HepG2 (cell line): ENCODE measurements around the gene SLC19A1. TPM values are rescaled to one million over a fixed set of nuclear protein-coding genes. Genes with fewer than 3 reads are reported as not detected.

Source experiments
- ATF1 ChIP-seq: IDR thresholded peaks from 2 replicates; pipeline ENCODE4 v1.6.1; 2016; ENCODE audit warnings: mild to moderate bottlenecking, control low read depth
- ATRX ChIP-seq: sonication (generic); formaldehyde crosslinking; IDR thresholded peaks from 2 replicates; pipeline ENCODE4 v1.4.0; 2020; ENCODE audit warnings: missing genetic modification reagents, borderline replicate concordance
- CREB1 ChIP-seq, 2 experiments: fragments of 450-650 bp in 1 of 2; IDR thresholded peaks; 2 replicates each; pipeline ENCODE4 v1.6.1; 2016 to 2017; ENCODE audit warnings: control low read depth in 1 of 2, mild to moderate bottlenecking in 1 of 2, missing compliant biosample characterization in 1 of 2, missing genetic modification characterization in 1 of 2
- ELF4 ChIP-seq: sonication (generic); formaldehyde crosslinking; IDR thresholded peaks from 2 replicates; pipeline ENCODE4 v1.5.0; 2020; ENCODE audit warnings: missing genetic modification reagents, mild to moderate bottlenecking, moderate library complexity, borderline replicate concordance
- FLYWCH1 ChIP-seq: sonication (generic); formaldehyde crosslinking; IDR thresholded peaks from 2 replicates; pipeline ENCODE4 v1.8.1; 2023; ENCODE audit warnings: mild to moderate bottlenecking, missing genetic modification reagents
- FOXK1 ChIP-seq: sonication (generic); formaldehyde crosslinking; IDR thresholded peaks from 2 replicates; pipeline ENCODE4 v1.4.0; 2020; ENCODE audit warnings: low read depth, missing genetic modification reagents, borderline replicate concordance
- HNF4G ChIP-seq, 2 experiments: sonication (generic) in 1 of 2; formaldehyde crosslinking in 1 of 2; IDR thresholded peaks; 2 replicates each; pipeline versions ENCODE4 v1.4.0 to v1.6.1; 2011 to 2020; ENCODE audit warnings: borderline replicate concordance in 2 of 2, low read depth in 2 of 2, mild to moderate bottlenecking in 2 of 2, low read length in 1 of 2, missing genetic modification reagents in 1 of 2, moderate library complexity in 1 of 2
- PATZ1 ChIP-seq: sonication (generic); formaldehyde crosslinking; IDR thresholded peaks from 2 replicates; pipeline ENCODE4 v1.4.0; 2020; ENCODE audit warnings: missing genetic modification reagents
- PAWR ChIP-seq: sonication (generic); formaldehyde crosslinking; IDR thresholded peaks from 2 replicates; pipeline ENCODE4 v1.4.0; 2020; ENCODE audit warnings: missing genetic modification reagents, mild to moderate bottlenecking, borderline replicate concordance
- PHF20 ChIP-seq: sonication (generic); formaldehyde crosslinking; IDR thresholded peaks from 2 replicates; pipeline ENCODE4 v1.5.0; 2020; ENCODE audit warnings: mild to moderate bottlenecking, missing genetic modification reagents
- ZFP62 ChIP-seq: sonication (generic); formaldehyde crosslinking; IDR thresholded peaks from 2 replicates; pipeline ENCODE4 v1.4.0; 2020; ENCODE audit warnings: missing genetic modification reagents
- ZFP91 ChIP-seq: sonication (generic); formaldehyde crosslinking; IDR thresholded peaks from 2 replicates; pipeline ENCODE4 v1.9.0; 2022; ENCODE audit warnings: missing genetic modification reagents, mild to moderate bottlenecking, borderline replicate concordance
- ZFYVE20 ChIP-seq: sonication (generic); formaldehyde crosslinking; IDR thresholded peaks from 2 replicates; pipeline ENCODE4 v1.8.0; 2023; ENCODE audit warnings: low read depth, mild to moderate bottlenecking, moderate library complexity, missing genetic modification reagents, borderline replicate concordance
- ZMAT5 ChIP-seq: sonication (generic); formaldehyde crosslinking; IDR thresholded peaks from 2 replicates; pipeline ENCODE4 v1.5.0; 2020; ENCODE audit warnings: mild to moderate bottlenecking, low read depth, missing genetic modification reagents, borderline replicate concordance
- ZNF160 ChIP-seq: sonication (generic); formaldehyde crosslinking; IDR thresholded peaks from 2 replicates; pipeline ENCODE4 v1.8.0; 2022; ENCODE audit warnings: mild to moderate bottlenecking, inconsistent platforms, missing genetic modification reagents
- ZNF235 ChIP-seq: sonication (generic); formaldehyde crosslinking; IDR thresholded peaks from 2 replicates; pipeline ENCODE4 v1.8.1; 2023; ENCODE audit warnings: mild to moderate bottlenecking, missing genetic modification reagents, borderline replicate concordance
- ZNF280D ChIP-seq: sonication (generic); formaldehyde crosslinking; IDR thresholded peaks from 2 replicates; pipeline ENCODE4 v1.5.1; 2020; ENCODE audit warnings: mild to moderate bottlenecking, missing genetic modification reagents
- ZNF30 ChIP-seq: sonication (generic); formaldehyde crosslinking; IDR thresholded peaks from 2 replicates; pipeline ENCODE4 v1.5.0; 2020; ENCODE audit warnings: mild to moderate bottlenecking, missing genetic modification reagents
- ZNF550 ChIP-seq: sonication (generic); formaldehyde crosslinking; IDR thresholded peaks from 2 replicates; pipeline ENCODE4 v1.4.0; 2020; ENCODE audit warnings: mild to moderate bottlenecking, missing genetic modification reagents, borderline replicate concordance
- ZNF724P ChIP-seq: sonication (generic); formaldehyde crosslinking; IDR thresholded peaks from 2 replicates; pipeline ENCODE4 v1.8.0; 2022; ENCODE audit warnings: missing genetic modification reagents, borderline replicate concordance
- ZNF773 ChIP-seq: sonication (generic); formaldehyde crosslinking; IDR thresholded peaks from 2 replicates; pipeline ENCODE4 v1.4.0; 2020; ENCODE audit warnings: missing genetic modification reagents, borderline replicate concordance
- polyA plus RNA-seq, 8 experiments: library from polyadenylated mRNA; depleted of rRNA in 3 of 8; stranded (reverse) in 7 of 8; unstranded in 1 of 8; fragments of >200 nt; fragmentation: Illumina TruSeq in 4 of 8; extraction: Trizol in 4 of 8; gene quantifications; 2 replicates each; pipeline versions ENCODE4 v1.2.1 to v1.2.3, GENCODE V29; 2011 to 2016; ENCODE audit warnings: low read depth in 4 of 8, missing spikeins in 1 of 8, mixed read lengths in 1 of 8; ENCODE audit not compliant: insufficient read depth in 1 of 8
- total RNA-seq, 5 experiments: library from RNA; depleted of rRNA; stranded (reverse); fragments of >200 nt; fragmentation: Illumina TruSeq; extraction: Trizol; gene quantifications; 2 replicates each; pipeline ENCODE4 v1.2.3, GENCODE V29; 2016; ENCODE audit warnings: low read depth in 1 of 5

The SLC19A1 gene
- total and polyA plus RNA-seq, 2 of the 13 experiments (the other 11 are each of a cell fraction or from before 2014, with no cell fraction given), result 21.8 to 23.0 TPM

- TF ChIP-seq ZNF773 (CRISPR knock-in tag) (no peak), ATF1 (CRISPR knock-in tag) (no peak), ZFP62 (CRISPR knock-in tag) (no peak), PHF20 (CRISPR knock-in tag) (no peak; the same call in 1 of the 2 replicates), ELF4 (CRISPR knock-in tag) (no peak), ZNF724P (no peak; the same call in 1 of the 2 replicates), ZNF235 (no peak), PATZ1 (CRISPR knock-in tag) (peak; percentile 62; the same call in 1 of the 2 replicates), ZNF280D (CRISPR knock-in tag) (no peak), PAWR (CRISPR knock-in tag) (no peak), CREB1 (IDR thresholded peaks at IDR 0.05) (no peak), CREB1 (CRISPR knock-in tag; IDR thresholded peaks at IDR 0.05) (no peak), ZNF30 (CRISPR knock-in tag) (no peak), ZMAT5 (no peak), ATRX (CRISPR knock-in tag) (no peak), FLYWCH1 (CRISPR knock-in tag) (no peak), ZFYVE20 (no peak), FOXK1 (CRISPR knock-in tag) (no peak), ZNF550 (CRISPR knock-in tag) (no peak), ZNF160 (CRISPR knock-in tag) (0 out of 2 replicates have a peak, but pooled peaks have one; percentile 20), ZFP91 (CRISPR knock-in tag) (no peak; the same call in 1 of the 2 replicates), HNF4G (IDR thresholded peaks at IDR 0.05; ENCODE audit: borderline replicate concordance, low read depth, low read length) (peak; percentile 84), HNF4G (CRISPR knock-in tag; IDR thresholded peaks at IDR 0.05; ENCODE audit: borderline replicate concordance, low read depth) (peak; percentile 90; the same call in 1 of the 2 replicates)
Observed at GRCh38 chr21:45528981-45529784, 13.1 kb downstream of the SLC19A1 start (continued).
